HG02970 (cell line): ENCODE measurements around the gene DAND5.
"Not testable (repeated sequence)": the region's sequence is repeated elsewhere in the genome, so short reads cannot be mapped to it uniquely, and the experiment has no call there.

Source experiments
- ATAC-seq: cut with Tn5 transposase; IDR thresholded peaks from one replicate; pipeline ENCODE4 v1.9.1; 2021; ENCODE audit warnings: mild to moderate bottlenecking, moderate library complexity, moderate number of reproducible peaks; ENCODE audit not compliant: unreplicated experiment, low FRiP score

Gene DAND5

GRCh38 chr19:12945479-12946091 lies 23.8 kb upstream of the DAND5 start, which contains the start of gene RAD23A:
TSS of gene RAD23A (plus strand) at chr19:12945862. CDS start at chr19:12945949, 87 bp downstream.
- peak; percentile 81 for ATAC-seq

- ATAC-seq, result peak; percentile 37
These were observed 23.2 kb upstream of the DAND5 start for GRCh38 chr19:12946092-12946721.

GRCh38 chr19:12946731-12947496 lies 22.5 kb upstream of the DAND5 start:
- no peak for ATAC-seq

GRCh38 chr19:12947702-12948611 lies 21.4 kb upstream of the DAND5 start:
- ATAC-seq, result no peak

GRCh38 chr19:12948612-12949362 lies 20.6 kb upstream of the DAND5 start:
- ATAC-seq, result no peak

- no peak for ATAC-seq
These were observed 19.8 kb upstream of the DAND5 start for GRCh38 chr19:12949363-12950283.

- ATAC-seq, result not testable (repeated sequence)
These were observed 17.3 kb upstream of the DAND5 start for GRCh38 chr19:12952050-12952449.

GRCh38 chr19:12952488-12953137 lies 16.8 kb upstream of the DAND5 start:
- ATAC-seq, result no peak

- no peak for ATAC-seq
These were observed 16.1 kb upstream of the DAND5 start for GRCh38 chr19:12953138-12953798.

- ATAC-seq, result no peak
These were observed 15.4 kb upstream of the DAND5 start for GRCh38 chr19:12953799-12954611.

- ATAC-seq, result no peak
These were observed 14.8 kb upstream of the DAND5 start for GRCh38 chr19:12954612-12954962.

- ATAC-seq, result not testable (repeated sequence)
These were observed 13.8 kb upstream of the DAND5 start for GRCh38 chr19:12955575-12955974.

- no peak for ATAC-seq
These were observed 13.4 kb upstream of the DAND5 start for GRCh38 chr19:12955996-12956395.

GRCh38 chr19:12956446-12957388 lies 12.7 kb upstream of the DAND5 start, which contains the start of gene GADD45GIP1:
TSS of gene GADD45GIP1 (minus strand) at chr19:12957223. CDS start at chr19:12957212, 11 bp downstream.
- peak; percentile 68 for ATAC-seq

- not testable (repeated sequence) for ATAC-seq
These were observed 11.9 kb upstream of the DAND5 start for GRCh38 chr19:12957389-12957952.
